OCI-M2 (cell line): ENCODE results near the gene MAPK11.

ENCODE experiments used
- DNase-seq: peaks from one replicate; lab custom pipeline; 2025; ENCODE audit not compliant: unreplicated experiment; lab: John Stamatoyannopoulos, UW

The MAPK11 gene

GRCh38 chr22:50250555-50251476 is 19.4 kb downstream of the MAPK11 start, which contains the start of gene HDAC10:
TSS of gene HDAC10 (minus strand) at chr22:50251265. CDS start at chr22:50251032, 233 bp downstream.
- DNase-seq, result no peak

- no peak for DNase-seq
Measured at GRCh38 chr22:50250249-50250554, 20.0 kb downstream of the MAPK11 start.

- DNase-seq, result no peak
Measured at GRCh38 chr22:50249341-50250248, 20.6 kb downstream of the MAPK11 start.

GRCh38 chr22:50248196-50249081 is 21.7 kb downstream of the MAPK11 start:
- no peak for DNase-seq

- no peak for DNase-seq
Measured at GRCh38 chr22:50247748-50248147, 22.4 kb downstream of the MAPK11 start.

- DNase-seq, result no peak
Measured at GRCh38 chr22:50246242-50247175, 23.7 kb downstream of the MAPK11 start.

- DNase-seq, result no peak
Measured at GRCh38 chr22:50245214-50246072, 24.7 kb downstream of the MAPK11 start.

GRCh38 chr22:50244420-50245213 is 25.6 kb downstream of the MAPK11 start, which contains the start of gene TUBGCP6:
TSS of gene TUBGCP6 (minus strand) at chr22:50245023. CDS start at chr22:50244459, 564 bp downstream.
- no peak for DNase-seq

- no peak for DNase-seq
Measured at GRCh38 chr22:50243685-50244419, 26.3 kb downstream of the MAPK11 start.

- DNase-seq, result no peak
Measured at GRCh38 chr22:50242406-50242949, 27.7 kb downstream of the MAPK11 start.

GRCh38 chr22:50238755-50239154 is 31.4 kb downstream of the MAPK11 start:
- no peak for DNase-seq

- no peak for DNase-seq
Measured at GRCh38 chr22:50236731-50237409, 33.3 kb downstream of the MAPK11 start.

GRCh38 chr22:50233223-50233622 is 37.0 kb downstream of the MAPK11 start:
- DNase-seq, result no peak

GRCh38 chr22:50232481-50233151 is 37.6 kb downstream of the MAPK11 start:
- no peak for DNase-seq

GRCh38 chr22:50229370-50229769 is 40.8 kb downstream of the MAPK11 start:
- no peak for DNase-seq

GRCh38 chr22:50228366-50228765 is 41.8 kb downstream of the MAPK11 start:
- DNase-seq, result no peak
